ENCODE results near the gene CDC123. TPM values are rescaled to one million over a fixed set of nuclear protein-coding genes. Genes with fewer than 3 reads are reported as not detected.

The CDC123 gene
- polyA plus RNA-seq, 1 donor (not counting 4 experiments of a cell fraction or from before 2014, with no cell fraction given): 146 TPM

DNA sequence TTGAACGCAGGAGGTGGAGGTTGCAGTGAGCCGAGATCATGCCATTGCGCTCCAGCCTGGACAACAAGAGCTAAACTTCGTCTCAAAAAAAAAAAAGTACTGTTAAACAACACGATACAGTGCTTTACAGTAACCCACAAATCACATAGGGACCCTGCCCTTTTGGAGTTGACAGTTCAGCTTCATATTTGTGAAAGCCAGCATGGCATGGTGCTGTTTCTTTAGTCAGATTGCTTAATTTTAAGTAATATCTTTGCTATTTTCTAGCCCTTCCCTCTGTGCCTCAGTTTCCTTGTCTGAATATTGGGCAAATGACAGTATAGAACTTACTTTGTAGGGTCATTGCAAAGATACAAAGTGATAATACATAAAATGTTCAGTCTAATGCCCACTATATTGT lies 4.9 kb downstream of the CDC123 start:
- H3K4me3 ChIP-seq (ENCODE audit: control insufficient read depth in 2 of 3, extremely low read depth in 1 of 3, insufficient read depth in 2 of 3, low read depth in 1 of 3, low read length in 3 of 3): no peak overlapping the region
- no peaks in the 10 kb centered on the region for H3K9me3 ChIP-seq (ENCODE audit: control insufficient read depth, low read depth, low read length)
- no peaks in the 10 kb centered on the region for H3K27me3 ChIP-seq (ENCODE audit: control insufficient read depth, extremely low read depth, insufficient read depth, low read length)
- no peak overlapping the region for H3K4me2 ChIP-seq (ENCODE audit: control insufficient read depth, extremely low read depth, insufficient read depth, low read depth, low read length)
- dilution Hi-C loops (cut with MboI; ENCODE audit: extremely low pct_ligation_motif_present, low sequenced_read_pairs): no loop called here
- FAIRE-seq (no peak), DNase-seq (ENCODE audit: low read depth, low spot score) (no peak)
- TF ChIP-seq CTCF (optimal IDR thresholded peaks at IDR 0.05 in 1 of 3, IDR thresholded peaks at IDR 0.05 in 1 of 3, conservative IDR thresholded peaks at IDR 0.05 in 1 of 3; ENCODE audit: extremely low read depth in 1 of 3, insufficient read depth in 2 of 3, low read length in 3 of 3) (no peak), EZH2 (IDR thresholded peaks at IDR 0.05; ENCODE audit: low read length) (no peak)
- no peak overlapping the region for H3K9ac ChIP-seq (ENCODE audit: control insufficient read depth, extremely low read depth, insufficient read depth, low read length)
- H2AFZ ChIP-seq (ENCODE audit: control insufficient read depth, low read length): no peak overlapping the region
- peaks cover 7% of the 10 kb centered on the region for H4K20me1 ChIP-seq (ENCODE audit: control insufficient read depth, extremely low read depth, insufficient read depth, low read length)
- no peaks in the 10 kb centered on the region for H3K9me1 ChIP-seq (ENCODE audit: control insufficient read depth, extremely low read depth, insufficient read depth, low read length)
- H3K79me2 ChIP-seq (ENCODE audit: control insufficient read depth, insufficient read depth, low read length): peaks cover 96% of the 10 kb centered on the region
- H3K4me1 ChIP-seq (ENCODE audit: control insufficient read depth, extremely low read depth, insufficient read depth, low read length): peaks cover 14% of the 10 kb centered on the region
- H3K27ac ChIP-seq (ENCODE audit: control insufficient read depth, insufficient read depth, low read length): no peak overlapping the region
- H3K36me3 ChIP-seq (ENCODE audit: control insufficient read depth in 2 of 2, extremely low read depth in 1 of 2, insufficient read depth in 2 of 2, low read length in 2 of 2): peaks cover 18 to 19% of the 10 kb centered on the region in 2 experiments

- Histone ChIP-seq H3K4me1 (ENCODE audit: control insufficient read depth, extremely low read depth, insufficient read depth, low read length) (peaks cover 14% of the 10 kb centered on the region), H4K20me1 (ENCODE audit: control insufficient read depth, extremely low read depth, insufficient read depth, low read length) (peaks cover 7% of the 10 kb centered on the region), H3K9me1 (ENCODE audit: control insufficient read depth, extremely low read depth, insufficient read depth, low read length) (no peaks in the 10 kb centered on the region), H3K9me3 (ENCODE audit: control insufficient read depth, low read depth, low read length) (no peaks in the 10 kb centered on the region), H3K4me2 (ENCODE audit: control insufficient read depth, extremely low read depth, insufficient read depth, low read depth, low read length) (no peak overlapping the region), H2AFZ (ENCODE audit: control insufficient read depth, low read length) (no peak overlapping the region), H3K27ac (ENCODE audit: control insufficient read depth, insufficient read depth, low read length) (no peak overlapping the region), H3K9ac (ENCODE audit: control insufficient read depth, extremely low read depth, insufficient read depth, low read length) (no peak overlapping the region), H3K27me3 (ENCODE audit: control insufficient read depth, extremely low read depth, insufficient read depth, low read length) (no peaks in the 10 kb centered on the region), H3K79me2 (ENCODE audit: control insufficient read depth, insufficient read depth, low read length) (peaks cover 97% of the 10 kb centered on the region), H3K4me3 (ENCODE audit: control insufficient read depth in 2 of 3, extremely low read depth in 1 of 3, insufficient read depth in 2 of 3, low read depth in 1 of 3, low read length in 3 of 3) (no peak overlapping the region), H3K36me3 (ENCODE audit: control insufficient read depth in 2 of 2, extremely low read depth in 1 of 2, insufficient read depth in 2 of 2, low read length in 2 of 2) (peaks cover 18 to 19% of the 10 kb centered on the region in 2 experiments)
- FAIRE-seq (peak; percentile 43), DNase-seq (ENCODE audit: low read depth, low spot score) (no peak)
- TF ChIP-seq EZH2 (IDR thresholded peaks at IDR 0.05; ENCODE audit: low read length): no peak
- no peak for TF ChIP-seq CTCF (optimal IDR thresholded peaks at IDR 0.05 in 1 of 3, IDR thresholded peaks at IDR 0.05 in 1 of 3, conservative IDR thresholded peaks at IDR 0.05 in 1 of 3; ENCODE audit: extremely low read depth in 1 of 3, insufficient read depth in 2 of 3, low read length in 3 of 3)
- dilution Hi-C loops (cut with MboI; ENCODE audit: extremely low pct_ligation_motif_present, low sequenced_read_pairs): no loop called here
Observed at GRCh38 chr10:12201543-12201942, 5.6 kb downstream of the CDC123 start.

Data from keratinocyte (primary cell).